ENCODE data around the gene ARHGEF1. TPM values are rescaled to one million over a fixed set of nuclear protein-coding genes. Genes with fewer than 3 reads are reported as not detected.
"Not testable (repeated sequence)": the region's sequence is repeated elsewhere in the genome, so short reads cannot be mapped to it uniquely, and the experiment has no call there.

The ARHGEF1 gene
- polyA plus RNA-seq, 1 experiment = 19.5 TPM

DNA sequence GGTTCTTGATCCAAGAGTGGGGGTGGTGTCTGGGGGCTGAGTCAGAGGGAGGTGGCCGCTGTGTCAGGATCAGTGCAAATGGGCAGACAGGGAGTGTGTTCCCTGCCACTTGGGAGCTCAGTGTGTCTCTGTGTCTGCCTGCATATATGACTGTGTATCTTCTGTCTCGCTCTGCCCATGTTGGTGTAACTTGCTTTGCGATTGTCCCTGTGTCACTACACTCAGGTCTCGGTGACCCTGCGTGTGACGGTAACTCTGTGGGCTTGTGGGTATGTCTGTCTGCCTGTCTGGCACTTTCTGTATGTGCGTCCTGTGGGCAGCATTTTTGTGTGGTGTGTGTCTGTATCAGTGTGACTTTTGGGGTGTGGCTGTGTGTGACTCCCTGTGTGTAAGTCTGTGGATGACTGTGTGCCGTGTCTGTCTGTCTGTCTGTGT is 53.4 kb downstream of the ARHGEF1 start:
- peaks cover 61% of the 10 kb centered on the region for H3K27me3 ChIP-seq (ENCODE audit: control insufficient read depth, insufficient read depth, low read length)
- no peak overlapping the region for H3K4me3 ChIP-seq (ENCODE audit: low read depth, low read length)
- DNase-seq (ENCODE audit: low read depth, low spot score) = no peak
- POLR2A ChIA-PET = interaction anchor here (1.0 kb wide), 1 partner anchor 52 kb away, joined by 4 read pairs; no protein-coding TSS in a partner anchor
- H3K27ac ChIP-seq (ENCODE audit: low read depth, low read length) = no peak overlapping the region
- H3K9me3 ChIP-seq (ENCODE audit: control insufficient read depth, insufficient read depth, low read length) = peaks cover 4% of the 10 kb centered on the region; the same call in 1 of the 2 replicates
- CTCF ChIA-PET = interaction anchor here (1.1 kb wide), 1 partner anchor 16 kb away, joined by 3 read pairs; no protein-coding TSS in a partner anchor
- TF ChIP-seq, protein P1, sequence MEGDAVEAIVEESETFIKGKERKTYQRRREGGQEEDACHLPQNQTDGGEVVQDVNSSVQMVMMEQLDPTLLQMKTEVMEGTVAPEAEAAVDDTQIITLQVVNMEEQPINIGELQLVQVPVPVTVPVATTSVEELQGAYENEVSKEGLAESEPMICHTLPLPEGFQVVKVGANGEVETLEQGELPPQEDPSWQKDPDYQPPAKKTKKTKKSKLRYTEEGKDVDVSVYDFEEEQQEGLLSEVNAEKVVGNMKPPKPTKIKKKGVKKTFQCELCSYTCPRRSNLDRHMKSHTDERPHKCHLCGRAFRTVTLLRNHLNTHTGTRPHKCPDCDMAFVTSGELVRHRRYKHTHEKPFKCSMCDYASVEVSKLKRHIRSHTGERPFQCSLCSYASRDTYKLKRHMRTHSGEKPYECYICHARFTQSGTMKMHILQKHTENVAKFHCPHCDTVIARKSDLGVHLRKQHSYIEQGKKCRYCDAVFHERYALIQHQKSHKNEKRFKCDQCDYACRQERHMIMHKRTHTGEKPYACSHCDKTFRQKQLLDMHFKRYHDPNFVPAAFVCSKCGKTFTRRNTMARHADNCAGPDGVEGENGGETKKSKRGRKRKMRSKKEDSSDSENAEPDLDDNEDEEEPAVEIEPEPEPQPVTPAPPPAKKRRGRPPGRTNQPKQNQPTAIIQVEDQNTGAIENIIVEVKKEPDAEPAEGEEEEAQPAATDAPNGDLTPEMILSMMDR (IDR thresholded peaks at IDR 0.05; ENCODE audit: low read depth, low read length) = no peak

DNA sequence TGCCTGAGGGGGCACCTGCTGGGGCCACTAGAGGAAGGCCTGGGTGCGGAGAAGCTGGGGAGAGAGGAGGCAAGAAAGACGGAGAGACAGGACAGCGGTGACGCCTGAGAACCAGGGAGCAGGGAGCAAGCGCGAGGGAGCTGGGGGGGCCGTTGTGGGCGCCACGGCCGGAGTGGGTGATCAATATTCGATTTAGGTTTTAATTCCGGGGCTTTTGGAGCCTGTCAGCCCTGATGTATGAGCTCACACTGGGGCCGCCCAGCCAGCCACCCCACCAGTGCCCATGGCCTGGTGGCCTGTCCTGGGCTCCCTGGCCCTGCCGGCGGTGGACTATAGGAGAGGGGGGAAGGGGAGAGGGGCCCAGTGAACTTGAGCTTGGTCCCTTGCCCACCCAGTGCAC is 54.0 kb downstream of the ARHGEF1 start:
- no peak overlapping the region for H3K4me3 ChIP-seq (ENCODE audit: low read depth, low read length)
- ChIA-PET CTCF (interaction anchor here (1.1 kb wide), 1 partner anchor 15 kb away, joined by 3 read pairs; no protein-coding TSS in a partner anchor), POLR2A (interaction anchor here (0.5 to 1.0 kb wide), 2 partner anchors 53 to 71 kb away, joined by 4 read pairs; no protein-coding TSS in a partner anchor)
- TF ChIP-seq, protein P1 (IDR thresholded peaks at IDR 0.05; ENCODE audit: low read depth, low read length) = no peak
- H3K27ac ChIP-seq (ENCODE audit: low read depth, low read length) = no peak overlapping the region
- H3K9me3 ChIP-seq (ENCODE audit: control insufficient read depth, insufficient read depth, low read length) = peaks cover 4% of the 10 kb centered on the region; the same call in 1 of the 2 replicates
- DNase-seq (ENCODE audit: low read depth, low spot score) = no peak
- H3K27me3 ChIP-seq (ENCODE audit: control insufficient read depth, insufficient read depth, low read length) = peaks cover 57% of the 10 kb centered on the region

DNA sequence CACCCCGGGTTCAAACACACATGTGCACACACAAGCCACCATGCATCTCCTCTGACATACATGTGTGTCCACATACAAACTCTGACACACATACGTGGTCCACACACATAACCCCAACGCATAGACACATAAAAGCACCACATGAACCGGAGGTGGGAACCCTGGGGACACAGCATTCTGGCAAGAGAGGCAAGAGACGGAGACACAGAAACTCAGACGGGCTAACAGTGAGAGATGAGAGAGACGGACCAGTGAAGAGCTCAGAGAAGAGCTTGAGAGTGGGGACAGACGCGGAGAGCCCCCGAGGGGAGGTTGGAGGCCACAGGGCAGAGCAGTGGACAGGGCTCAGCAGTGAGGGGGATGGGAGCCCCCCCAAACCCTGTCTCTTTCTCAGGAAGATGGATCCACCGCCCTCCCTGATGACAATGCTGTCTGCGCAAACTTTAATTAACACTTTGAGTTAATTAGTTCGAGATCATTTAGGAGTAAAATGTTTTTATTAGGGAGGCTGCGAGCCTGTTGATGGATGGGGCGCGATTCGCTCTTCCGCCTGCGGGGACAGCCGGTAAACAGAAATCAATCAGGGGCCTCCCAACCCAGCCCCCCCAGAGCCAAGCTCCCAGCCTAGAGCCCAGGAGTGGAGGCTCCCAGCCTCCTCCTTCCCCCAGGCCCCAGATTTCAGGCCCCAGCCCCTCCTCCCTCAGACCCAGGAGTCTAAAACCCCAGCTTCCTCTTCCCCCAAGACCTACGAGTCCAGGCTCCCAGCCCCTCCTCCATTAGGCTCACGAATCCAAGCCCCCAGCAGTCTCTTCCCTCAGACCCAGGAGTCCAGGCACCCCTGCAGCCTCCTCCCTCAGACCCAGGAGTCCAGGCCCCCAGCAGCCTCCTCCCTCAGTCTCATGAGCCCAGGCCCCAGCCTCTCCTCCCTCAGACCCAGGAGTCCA is 54.8 kb downstream of the ARHGEF1 start:
- Histone ChIP-seq H3K27ac (ENCODE audit: low read depth, low read length) (no peak overlapping the region), H3K4me3 (ENCODE audit: low read depth, low read length) (no peak overlapping the region), H3K9me3 (ENCODE audit: control insufficient read depth, insufficient read depth, low read length) (no peaks in the 10 kb centered on the region), H3K27me3 (ENCODE audit: control insufficient read depth, insufficient read depth, low read length) (peaks cover 49% of the 10 kb centered on the region)
- TF ChIP-seq, protein P1 (IDR thresholded peaks at IDR 0.05; ENCODE audit: low read depth, low read length) = no peak
- CTCF ChIA-PET = interaction anchor here (0.7 to 1.1 kb wide), 2 partner anchors 9 to 15 kb away, joined by 3 read pairs; no protein-coding TSS in a partner anchor
- no peak for DNase-seq (ENCODE audit: low read depth, low spot score)
- POLR2A ChIA-PET = interaction anchor here (0.5 to 1.0 kb wide), 4 partner anchors 15 to 72 kb away, joined by 3 to 4 read pairs (median 4); no protein-coding TSS in a partner anchor

DNA sequence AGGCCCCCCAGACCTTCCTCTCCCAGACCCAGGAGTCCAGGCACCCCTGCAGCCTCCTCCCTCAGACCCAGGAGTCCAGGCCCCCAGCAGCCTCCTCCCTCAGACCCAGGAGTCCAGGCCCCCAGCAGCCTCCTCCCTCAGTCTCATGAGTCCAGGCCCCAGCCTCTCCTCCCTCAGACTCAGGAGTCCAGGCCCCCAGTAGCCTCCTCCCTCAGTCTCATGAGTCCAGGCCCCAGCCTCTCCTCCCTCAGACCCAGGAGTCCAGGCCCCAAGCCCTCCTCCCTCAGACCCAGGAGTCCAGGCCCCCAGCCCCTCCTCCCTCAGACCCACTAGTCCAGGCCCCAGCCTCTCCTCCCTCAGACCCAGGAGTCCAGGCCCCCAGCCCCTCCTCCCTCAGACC is 56.2 kb downstream of the ARHGEF1 start:
- CTCF ChIA-PET; H3K9me3 ChIP-seq (ENCODE audit: control insufficient read depth, insufficient read depth, low read length); H3K4me3 ChIP-seq (ENCODE audit: low read depth, low read length); DNase-seq (ENCODE audit: low read depth, low spot score); H3K27ac ChIP-seq (ENCODE audit: low read depth, low read length); POLR2A ChIA-PET: not testable (repeated sequence)
- H3K27me3 ChIP-seq (ENCODE audit: control insufficient read depth, insufficient read depth, low read length) = peaks cover 36% of the 10 kb centered on the region

DNA sequence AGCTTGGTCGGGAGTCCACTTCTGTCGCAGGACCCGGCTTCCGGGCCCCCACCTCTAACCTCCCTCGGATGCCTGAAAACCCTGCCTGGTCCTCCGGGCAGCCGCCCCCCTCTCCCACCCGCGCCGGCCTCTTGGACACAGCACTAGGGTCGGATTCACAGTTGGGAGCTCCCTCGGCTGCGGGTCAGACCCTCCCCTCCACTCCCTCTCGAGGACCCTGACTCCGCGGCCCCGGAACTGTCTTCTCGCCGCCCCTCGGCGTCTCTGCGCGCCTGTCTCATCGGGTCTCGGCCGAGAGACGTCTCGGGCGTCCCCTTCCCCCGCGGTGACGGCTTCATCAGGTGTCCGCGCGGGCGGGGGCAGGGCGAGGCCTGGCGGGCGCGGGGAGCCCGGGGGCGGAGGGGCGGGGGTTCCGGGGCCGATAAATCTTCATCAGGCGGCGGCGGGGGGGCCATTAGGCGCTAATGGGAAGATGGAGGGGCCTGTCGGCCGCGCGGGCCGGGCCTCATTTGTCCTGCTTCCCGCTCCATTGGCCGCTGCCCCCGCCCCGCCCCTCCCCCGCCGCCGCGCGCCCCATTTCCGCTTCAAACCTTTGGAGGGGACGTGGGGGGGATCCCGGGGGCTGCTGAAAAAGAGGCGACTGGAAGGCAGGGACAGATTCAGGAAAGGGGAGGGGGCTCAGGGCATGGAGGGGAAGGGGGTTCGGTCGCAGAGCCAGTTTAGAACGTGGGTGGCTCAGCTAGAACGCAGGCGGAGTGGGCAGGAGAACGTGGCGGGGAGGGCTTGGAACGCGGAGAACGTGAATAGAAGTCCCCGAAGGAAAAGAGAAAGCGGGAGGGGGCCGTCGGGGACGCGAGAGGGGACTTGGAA is 57.1 kb downstream of the ARHGEF1 start:
- Histone ChIP-seq H3K27ac (ENCODE audit: low read depth, low read length) (no peak overlapping the region), H3K9me3 (ENCODE audit: control insufficient read depth, insufficient read depth, low read length) (no peaks in the 10 kb centered on the region), H3K4me3 (ENCODE audit: low read depth, low read length) (peak overlapping the region; percentile 63), H3K27me3 (ENCODE audit: control insufficient read depth, insufficient read depth, low read length) (peaks cover 34% of the 10 kb centered on the region)
- TF ChIP-seq, protein P1 (IDR thresholded peaks at IDR 0.05; ENCODE audit: low read depth, low read length) = no peak
- ChIA-PET CTCF (no interaction called here), POLR2A (interaction anchor here (0.6 kb wide), 1 partner anchor 70 kb away, joined by 3 read pairs; no protein-coding TSS in a partner anchor)
- DNase-seq (ENCODE audit: low read depth, low spot score) = no peak
